Heart right ventricle (tissue), 16 donors: ENCODE data around the gene ARRDC1. TPM values are rescaled to one million over a fixed set of nuclear protein-coding genes. Genes with fewer than 3 reads are reported as not detected.

Source experiments
- ATAC-seq, 8 donors: fragments of 200-7000 bp; cut with Tn5 transposase; one replicate each; pipeline ENCODE4 v1.9.1; 2020; ENCODE audit warnings: mild to moderate bottlenecking in 8 of 8, moderate library complexity in 8 of 8, moderate number of reproducible peaks in 1 of 8
- DNase-seq, 2 donors: peaks; one replicate each; pipeline ENCODE4 v3.0.0-alpha.2; 2020
- H3K27ac ChIP-seq, 10 donors: fragments of 200-600 bp; sonication (generic) in 2 of 10; one replicate each; pipeline versions ENCODE4 v1.5.0 to v1.8.0; 2020 to 2022; ENCODE audit warnings: mild to moderate bottlenecking in 3 of 10
- H3K27me3 ChIP-seq, 7 donors: fragments of 200-600 bp; one replicate each; pipeline ENCODE4 v1.8.0; 2021 to 2022; ENCODE audit warnings: mild to moderate bottlenecking in 2 of 7
- H3K36me3 ChIP-seq, 9 donors: fragments of 200-600 bp; sonication (generic) in 1 of 9; one replicate each; pipeline versions ENCODE4 v1.5.0 to v1.8.0; 2020 to 2022; ENCODE audit warnings: mild to moderate bottlenecking in 2 of 9
- H3K4me1 ChIP-seq, 9 donors: fragments of 200-600 bp; sonication (generic) in 1 of 9; one replicate each; pipeline versions ENCODE4 v1.5.0 to v1.8.0; 2020 to 2022; ENCODE audit warnings: mild to moderate bottlenecking in 4 of 9
- H3K4me3 ChIP-seq, 10 donors: fragments of 200-600 bp; sonication (generic) in 2 of 10; one replicate each; pipeline versions ENCODE4 v1.5.0 to v1.8.0; 2020 to 2022; ENCODE audit warnings: mild to moderate bottlenecking in 7 of 10, moderate library complexity in 2 of 10
- H3K9me3 ChIP-seq, 11 donors: fragments of 200-600 bp in 10 of 11; sonication (generic) in 2 of 11; one replicate each; pipeline versions ENCODE4 v1.5.0 to v1.8.0; 2013 to 2022; ENCODE audit warnings: mild to moderate bottlenecking in 2 of 11, control low read depth in 1 of 11, moderate library complexity in 1 of 11
- WGBS, 2 donors: extraction: QIAGEN DNeasy Blood & Tissue Kit; methylation state at CpG; one replicate each; pipeline ENCODE4 v1.1.7; 2013; ENCODE audit warnings: inconsistent platforms in 1 of 2; 5-methylcytosine and 5-hydroxymethylcytosine counted together
- intact Hi-C, 10 donors: fragments of 100-400 bp; cut with DNase I; formaldehyde crosslinking; loops; one replicate each; pipeline versions ENCODE4 v1.11.1 to v1.14.2; 2022
- polyA plus RNA-seq, 2 donors: library from polyadenylated mRNA; stranded (reverse); fragments of 200-250 nt; gene quantifications; one replicate each; pipeline ENCODE4 v1.2.3, GENCODE V29; 2013
- total RNA-seq, 10 donors: library from RNA; stranded (reverse); fragmentation: NEBNext Ultra II Directional in 3 of 10; extraction: Animal tissue kit (Norgen Biotek cat#: 25700) in 3 of 10; gene quantifications; one replicate each; pipeline versions ENCODE4 v1.2.1 to v1.2.4, GENCODE V29; 2021 to 2023
- TF ChIP-seq, protein P1 (sequence below), 9 donors: fragments of 200-600 bp; sonication (generic) in 2 of 9; IDR thresholded peaks; one replicate each; pipeline versions ENCODE4 v1.5.0 to v1.8.0; 2021 to 2022; ENCODE audit warnings: antibody characterized with exemption in 9 of 9, mild to moderate bottlenecking in 5 of 9, moderate library complexity in 1 of 9
- donor health status: Arrhythmogenic right ventricular cardiomyopathy.
- donor health status: ischemic (EF 13 %, LVEDD 7.1; RV severe dilation, severe dysfunction).
- donor health status: healthy with polysubstance abuse.
- donor health status: DM: no; HTN: yes; CAD: no.
- donor health status: DM: no; HTN: no; CAD: no.
- donor health status: ischemic (EF 25% LVEDD 6.9; RV normal size, moderate dysfunction).
- donor health status: ischemic (EF 25% LVEDD 5.7; RV mildly dilated, moderate dysfunction).
- donor health status: healthy.
- donor health status: DM: yes; HTN: yes; CAD: no.
- donor health status: Ischemic cardiomyopathy.
- donor health status: ischemic (EF 35%, LVEDD 5.7; RV mildly dilated, moderate dysfunction).
- donor health status: nonischemic (EF 11% LVEDD 7.7; RV severe dilation, severe dysfunction).
- donor health status: DM: yes; HTN: yes; CAD: no.
- donor health status: PGD.
- donor health status: ischemic (EF 29% LVEDD 5.4; RV normal size, mild dysfunction).
- donor health status: nonischemic (EF 23%, LVEDD 6.1; RV moderate dilation, normal function).

Gene ARRDC1
- total and polyA plus RNA-seq, 12 donors: 10.3 to 93.1 (median 15.2) TPM

DNA sequence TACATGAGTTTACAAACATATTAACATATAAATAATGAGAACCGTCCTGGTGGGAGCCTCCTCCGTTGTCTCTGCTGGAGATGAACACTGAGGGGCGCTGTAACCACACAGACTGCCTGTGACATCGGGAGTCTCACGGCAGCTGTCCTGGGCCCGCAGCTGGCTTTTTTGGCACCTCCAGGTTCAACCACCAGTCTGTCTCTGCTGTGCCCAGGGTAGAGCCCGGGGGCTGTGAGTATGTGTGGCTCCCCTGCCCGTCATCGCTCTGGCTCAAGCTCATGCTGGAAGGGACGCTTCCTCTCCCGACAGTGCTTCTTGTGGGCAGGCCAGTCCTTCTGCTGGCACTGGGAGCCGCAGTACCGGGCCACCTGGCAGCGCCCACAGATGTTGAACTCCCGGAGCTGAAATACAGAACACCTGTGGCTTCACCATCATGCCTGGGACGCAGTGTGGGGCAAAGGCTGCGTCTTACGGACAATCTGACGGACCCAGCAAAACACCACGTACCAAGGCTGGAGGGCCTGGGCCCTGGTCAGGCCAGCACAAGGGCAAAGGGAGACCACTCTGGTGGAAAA is 23.1 kb upstream of the ARRDC1 start:
- WGBS, 2 donors: 79 to 81% methylated on average over 20 of the region's 20 CpGs
- Histone ChIP-seq H3K36me3 (peaks cover 0 to 63% (median 18%) of the 10 kb centered on the region in 9 donors), H3K27me3 (no peaks in the 10 kb centered on the region), H3K27ac (no peak overlapping the region), H3K9me3 (no peaks in the 10 kb centered on the region), H3K4me3 (no peak overlapping the region), H3K4me1 (peaks cover 2 to 26% (median 17%) of the 10 kb centered on the region in 9 donors)
- intact Hi-C loops: no loop called here
- TF ChIP-seq, protein P1, sequence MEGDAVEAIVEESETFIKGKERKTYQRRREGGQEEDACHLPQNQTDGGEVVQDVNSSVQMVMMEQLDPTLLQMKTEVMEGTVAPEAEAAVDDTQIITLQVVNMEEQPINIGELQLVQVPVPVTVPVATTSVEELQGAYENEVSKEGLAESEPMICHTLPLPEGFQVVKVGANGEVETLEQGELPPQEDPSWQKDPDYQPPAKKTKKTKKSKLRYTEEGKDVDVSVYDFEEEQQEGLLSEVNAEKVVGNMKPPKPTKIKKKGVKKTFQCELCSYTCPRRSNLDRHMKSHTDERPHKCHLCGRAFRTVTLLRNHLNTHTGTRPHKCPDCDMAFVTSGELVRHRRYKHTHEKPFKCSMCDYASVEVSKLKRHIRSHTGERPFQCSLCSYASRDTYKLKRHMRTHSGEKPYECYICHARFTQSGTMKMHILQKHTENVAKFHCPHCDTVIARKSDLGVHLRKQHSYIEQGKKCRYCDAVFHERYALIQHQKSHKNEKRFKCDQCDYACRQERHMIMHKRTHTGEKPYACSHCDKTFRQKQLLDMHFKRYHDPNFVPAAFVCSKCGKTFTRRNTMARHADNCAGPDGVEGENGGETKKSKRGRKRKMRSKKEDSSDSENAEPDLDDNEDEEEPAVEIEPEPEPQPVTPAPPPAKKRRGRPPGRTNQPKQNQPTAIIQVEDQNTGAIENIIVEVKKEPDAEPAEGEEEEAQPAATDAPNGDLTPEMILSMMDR (IDR thresholded peaks at IDR 0.05): peak in 7 of 9 donors; percentile 22 to 40 (median 29)
- no peak for DNase-seq
- no peak for ATAC-seq

DNA sequence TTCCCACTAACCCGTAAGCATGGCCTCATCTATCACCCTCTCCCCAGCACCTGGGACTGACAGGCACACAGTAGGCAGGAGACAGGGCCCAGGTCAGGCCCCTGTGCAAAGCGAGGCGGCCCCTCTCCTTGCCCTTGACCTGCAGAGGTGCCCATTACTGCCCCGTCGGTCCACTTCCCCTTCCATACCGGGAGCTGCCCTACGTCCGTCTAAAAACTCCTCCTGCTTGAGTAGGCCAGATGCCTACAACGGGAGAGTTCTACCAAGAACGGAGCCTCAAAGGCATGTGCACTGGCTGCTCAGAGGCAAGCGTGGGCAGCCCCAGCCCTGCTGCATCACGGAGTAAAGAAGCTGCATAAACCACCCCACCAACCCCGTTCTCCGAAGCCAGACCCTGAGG is 22.1 kb upstream of the ARRDC1 start:
- H3K27me3 ChIP-seq: no peaks in the 10 kb centered on the region
- 88 to 92% methylated on average over 14 of the region's 14 CpGs for WGBS, 2 donors
- intact Hi-C loops: no loop called here
- ATAC-seq (no peak), DNase-seq (no peak)
- no peaks in the 10 kb centered on the region for H3K9me3 ChIP-seq
- H3K4me3 ChIP-seq: no peak overlapping the region
- peaks cover 0 to 73% (median 26%) of the 10 kb centered on the region in 9 donors for H3K36me3 ChIP-seq
- H3K27ac ChIP-seq: no peak overlapping the region
- H3K4me1 ChIP-seq: peaks cover 0 to 16% (median 8%) of the 10 kb centered on the region in 9 donors
- TF ChIP-seq, protein P1 (IDR thresholded peaks at IDR 0.05): no peak

DNA sequence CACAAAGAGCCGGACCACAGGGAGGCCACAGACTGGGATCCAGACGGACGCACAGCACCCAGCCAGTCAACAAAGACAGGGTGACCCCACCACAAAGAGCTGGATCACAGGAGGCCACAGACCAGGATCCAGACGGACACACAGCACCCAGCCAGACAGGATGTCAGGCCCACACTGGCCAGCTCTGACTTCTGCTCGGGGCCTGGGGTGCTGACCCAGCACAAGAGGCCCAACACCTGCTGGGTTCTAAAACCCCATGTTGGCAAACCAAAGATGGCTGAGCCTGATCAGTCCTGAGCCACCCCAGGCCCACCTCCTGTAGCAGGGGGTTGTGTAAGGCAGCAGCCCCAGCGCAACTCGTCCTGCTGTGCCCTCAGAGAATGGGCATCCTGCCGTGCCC is 21.5 kb upstream of the ARRDC1 start:
- 79 to 88% methylated on average over 8 of the region's 8 CpGs for WGBS, 2 donors
- peaks cover 0 to 16% (median 9%) of the 10 kb centered on the region in 9 donors for H3K4me1 ChIP-seq
- intact Hi-C loops: no loop called here
- TF ChIP-seq, protein P1 (IDR thresholded peaks at IDR 0.05): no peak
- H3K4me3 ChIP-seq: no peak overlapping the region
- no peaks in the 10 kb centered on the region for H3K27me3 ChIP-seq
- no peak overlapping the region for H3K27ac ChIP-seq
- peaks cover 0 to 75% (median 26%) of the 10 kb centered on the region in 9 donors for H3K36me3 ChIP-seq
- no peaks in the 10 kb centered on the region for H3K9me3 ChIP-seq
- no peak for DNase-seq
- no peak for ATAC-seq

DNA sequence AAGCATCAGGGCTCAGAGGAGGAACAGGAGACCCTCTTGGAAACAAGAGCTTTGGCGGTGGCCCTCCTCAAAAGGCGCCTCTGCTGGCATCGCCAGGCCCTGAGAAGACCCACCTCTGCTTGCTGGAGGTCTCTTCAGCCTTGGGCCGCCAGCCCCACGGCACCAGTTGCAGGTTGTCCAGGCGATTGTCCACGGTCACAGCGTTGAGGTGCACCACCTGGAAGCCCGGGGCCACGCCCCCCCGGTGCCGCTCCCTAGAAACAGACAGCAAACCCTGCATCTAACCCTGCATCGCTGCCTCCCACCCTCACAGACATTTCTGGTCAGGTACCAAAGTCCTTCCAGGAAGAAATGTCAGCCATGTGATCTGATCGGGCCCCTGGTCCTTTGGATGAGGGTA is 18.6 kb upstream of the ARRDC1 start:
- ATAC-seq (no peak), DNase-seq (no peak)
- H3K27me3 ChIP-seq: no peaks in the 10 kb centered on the region
- TF ChIP-seq, protein P1 (IDR thresholded peaks at IDR 0.05): no peak
- H3K36me3 ChIP-seq: peaks cover 0 to 65% (median 26%) of the 10 kb centered on the region in 9 donors
- H3K4me3 ChIP-seq: no peak overlapping the region
- peaks cover 10 to 25% (median 17%) of the 10 kb centered on the region in 9 donors for H3K4me1 ChIP-seq
- H3K9me3 ChIP-seq: no peaks in the 10 kb centered on the region
- intact Hi-C loops: no loop called here
- no peak overlapping the region for H3K27ac ChIP-seq
- 95 to 99% methylated on average over 14 of the region's 14 CpGs for WGBS, 2 donors
